Caco-2 (cell line): Measurements from ENCODE around the gene HLA-DQB2. TPM values are rescaled to one million over a fixed set of nuclear protein-coding genes. Genes with fewer than 3 reads are reported as not detected.

Experiments
- BruUV-seq: library from RNA; stranded (reverse); fragments of 400-500 nt; replicated peaks from 2 replicates; lab custom pipeline; 2021; lab: Mats Ljungman, UMichigan
- CTCF ChIA-PET: fragments of 300-600 bp; sonication (Branson Sonifier 250); formaldehyde crosslinking; loops from one replicate; lab custom pipeline; 2022; ENCODE audit warnings: antibody characterized with exemption; lab: Charles Lee
- POLR2A ChIA-PET: fragments of 300-600 bp; sonication (Branson Sonifier 250); formaldehyde crosslinking; loops from one replicate; lab custom pipeline; 2022; ENCODE audit warnings: antibody characterized with exemption; lab: Charles Lee
- DNase-seq, 2 experiments: peaks; one replicate each; pipeline versions ENCODE4 v3.0.0 to v3.0.0-alpha.2; 2020 to 2022
- H3K27me3 ChIP-seq: replicated peaks from 2 replicates; pipeline ENCODE4 v1.6.0; 2011; ENCODE audit warnings: low read length; ENCODE audit not compliant: control insufficient read depth, insufficient read depth
- H3K36me3 ChIP-seq: 2 replicates; pipeline ENCODE4 v1.5.1; 2011; ENCODE audit warnings: low read length; ENCODE audit not compliant: control insufficient read depth, insufficient read depth
- H3K4me1 ChIP-seq: fragments of 250-450 bp; sonication (Bioruptor Pico); 2 replicates; pipeline ENCODE4 v1.5.1; 2020; ENCODE audit warnings: mild to moderate bottlenecking
- H3K4me3 ChIP-seq: 2 replicates; pipeline ENCODE4 v1.5.1; 2011; ENCODE audit warnings: low read depth, mild to moderate bottlenecking, control low read depth, low read length
- H3K9me3 ChIP-seq: fragments of 250-450 bp; sonication (Bioruptor Pico); 2 replicates; pipeline ENCODE4 v1.5.1; 2020; ENCODE audit warnings: mild to moderate bottlenecking, moderate library complexity
- H3K27ac Mint-ChIP-seq: one replicate; pipeline ENCODE4 v1.8.0; 2022; ENCODE audit warnings: mixed read lengths; ENCODE audit not compliant: unreplicated experiment
- H3K27me3 Mint-ChIP-seq: one replicate; pipeline ENCODE4 v1.8.0; 2022; ENCODE audit warnings: mixed read lengths; ENCODE audit not compliant: insufficient read depth, unreplicated experiment
- H3K36me3 Mint-ChIP-seq: one replicate; pipeline ENCODE4 v1.8.0; 2022; ENCODE audit warnings: mild to moderate bottlenecking, mixed read lengths; ENCODE audit not compliant: insufficient read depth, unreplicated experiment
- H3K4me1 Mint-ChIP-seq: one replicate; pipeline ENCODE4 v1.8.0; 2022; ENCODE audit warnings: low read depth, mixed read lengths; ENCODE audit not compliant: unreplicated experiment
- H3K4me3 Mint-ChIP-seq: one replicate; pipeline ENCODE4 v1.8.0; 2022; ENCODE audit warnings: mild to moderate bottlenecking, moderate library complexity, mixed read lengths; ENCODE audit not compliant: unreplicated experiment
- H3K9me3 Mint-ChIP-seq: one replicate; pipeline ENCODE4 v1.8.0; 2022; ENCODE audit warnings: mixed read lengths; ENCODE audit not compliant: unreplicated experiment
- intact Hi-C: fragments of 100-400 bp; cut with micrococcal nuclease; formaldehyde crosslinking; loops from one replicate; pipeline ENCODE4 v1.10.0; 2022; ENCODE audit not compliant: unreplicated experiment
- total RNA-seq: library from RNA; stranded (reverse); gene quantifications from 2 replicates; pipeline ENCODE4 v1.2.3, GENCODE V29; 2022
- TF ChIP-seq, protein P1 (sequence below), 2 experiments: fragments of 200-600 bp in 1 of 2; IDR thresholded peaks; 1 replicate in 1 of 2; 2 replicates in 1 of 2; pipeline versions ENCODE4 v1.5.1 to v1.8.0; 2011 to 2022; ENCODE audit warnings: antibody characterized with exemption in 1 of 2, control low read depth in 1 of 2, inconsistent platforms in 1 of 2, low read depth in 1 of 2, low read length in 1 of 2, mild to moderate bottlenecking in 1 of 2, moderate library complexity in 1 of 2; ENCODE audit not compliant: insufficient read depth in 1 of 2, severe bottlenecking in 1 of 2, unreplicated experiment in 1 of 2

Gene HLA-DQB2
- total RNA-seq, 1 experiment from 2014 or later = not detected

DNA sequence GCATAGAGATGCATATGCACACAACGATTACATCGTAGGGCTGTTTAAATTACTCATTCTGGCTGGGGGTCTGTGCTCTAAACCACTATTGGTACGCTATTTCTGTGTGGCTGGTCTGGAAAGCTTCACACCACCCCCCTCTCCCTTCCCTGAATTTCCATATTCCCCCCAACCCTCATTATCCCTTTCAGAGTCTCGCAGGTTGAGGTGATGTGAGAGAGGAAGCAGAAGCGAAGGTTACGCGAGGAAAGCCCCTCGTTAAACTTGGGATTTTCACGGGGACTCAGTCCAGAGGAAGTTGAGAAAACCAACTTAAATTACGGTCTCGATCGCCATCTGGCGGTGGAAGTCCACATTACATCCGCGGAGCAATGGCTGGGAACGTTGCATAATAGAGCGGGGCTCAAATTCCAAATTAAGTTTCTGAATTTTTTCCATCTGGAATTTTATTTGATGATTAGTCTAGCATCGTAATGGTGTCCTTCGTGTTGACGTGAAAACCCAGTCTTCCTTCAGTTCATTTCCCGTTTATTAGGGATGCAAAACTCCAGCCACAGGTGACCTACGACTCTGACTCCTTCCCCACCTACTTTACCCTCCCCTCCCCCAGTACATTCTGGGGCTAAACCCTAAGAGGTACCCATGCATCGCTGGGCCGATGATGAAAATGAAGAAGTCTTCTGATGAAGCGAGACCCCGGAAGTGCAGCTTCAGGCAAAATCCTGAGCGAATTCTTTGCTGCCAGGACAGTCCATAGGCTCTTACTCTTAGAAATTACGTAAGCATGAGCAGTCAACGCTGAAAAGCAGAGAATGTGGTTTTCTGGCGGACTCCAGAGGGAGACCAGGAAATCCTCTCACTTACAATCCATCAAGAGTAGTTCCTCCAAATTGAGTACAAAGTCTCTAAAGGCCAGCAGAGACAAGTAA lies 33.8 kb upstream of the HLA-DQB2 start:
- CTCF ChIA-PET = no interaction called here
- peaks cover 25% of the 10 kb centered on the region for H3K27me3 Mint-ChIP-seq

DNA sequence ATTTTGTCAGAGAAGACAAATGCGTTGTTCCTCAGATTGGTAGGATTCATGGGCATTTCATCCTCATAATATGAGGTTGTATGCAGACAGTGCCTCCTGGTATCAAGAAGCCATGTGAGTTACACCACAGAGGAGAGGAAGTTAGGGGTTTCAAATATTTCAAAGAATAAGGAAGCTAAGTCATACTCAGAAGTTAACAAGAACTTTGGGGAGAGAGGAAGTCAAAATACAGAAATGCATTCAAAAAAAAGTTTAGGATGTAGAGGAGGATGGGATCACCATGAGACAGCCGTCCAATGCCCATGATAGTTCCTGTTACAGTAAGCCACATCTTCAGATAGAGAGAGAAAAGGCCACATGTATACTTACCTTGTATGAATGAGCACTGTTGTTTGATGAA lies 31.2 kb upstream of the HLA-DQB2 start:
- Histone ChIP-seq H3K4me1 (no peaks in the 10 kb centered on the region), H3K9me3 (no peaks in the 10 kb centered on the region), H3K4me3 (no peak overlapping the region), H3K36me3 (no peaks in the 10 kb centered on the region), H3K27me3 (no peaks in the 10 kb centered on the region)
- TF ChIP-seq, protein P1, sequence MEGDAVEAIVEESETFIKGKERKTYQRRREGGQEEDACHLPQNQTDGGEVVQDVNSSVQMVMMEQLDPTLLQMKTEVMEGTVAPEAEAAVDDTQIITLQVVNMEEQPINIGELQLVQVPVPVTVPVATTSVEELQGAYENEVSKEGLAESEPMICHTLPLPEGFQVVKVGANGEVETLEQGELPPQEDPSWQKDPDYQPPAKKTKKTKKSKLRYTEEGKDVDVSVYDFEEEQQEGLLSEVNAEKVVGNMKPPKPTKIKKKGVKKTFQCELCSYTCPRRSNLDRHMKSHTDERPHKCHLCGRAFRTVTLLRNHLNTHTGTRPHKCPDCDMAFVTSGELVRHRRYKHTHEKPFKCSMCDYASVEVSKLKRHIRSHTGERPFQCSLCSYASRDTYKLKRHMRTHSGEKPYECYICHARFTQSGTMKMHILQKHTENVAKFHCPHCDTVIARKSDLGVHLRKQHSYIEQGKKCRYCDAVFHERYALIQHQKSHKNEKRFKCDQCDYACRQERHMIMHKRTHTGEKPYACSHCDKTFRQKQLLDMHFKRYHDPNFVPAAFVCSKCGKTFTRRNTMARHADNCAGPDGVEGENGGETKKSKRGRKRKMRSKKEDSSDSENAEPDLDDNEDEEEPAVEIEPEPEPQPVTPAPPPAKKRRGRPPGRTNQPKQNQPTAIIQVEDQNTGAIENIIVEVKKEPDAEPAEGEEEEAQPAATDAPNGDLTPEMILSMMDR (IDR thresholded peaks at IDR 0.05; ENCODE audit: insufficient read depth in 1 of 2, low read depth in 1 of 2, low read length in 1 of 2, severe bottlenecking in 1 of 2, unreplicated experiment in 1 of 2) = no peak
- H3K27me3 Mint-ChIP-seq = peaks cover 22% of the 10 kb centered on the region
- no peaks in the 10 kb centered on the region for H3K36me3 Mint-ChIP-seq
- intact Hi-C loops = loop anchor here (10.0 kb wide), 1 partner anchor 550 kb away; no protein-coding TSS in a partner anchor
- no TSS peak for BruUV-seq
- no peak overlapping the region for H3K4me3 Mint-ChIP-seq
- no peak overlapping the region for H3K27ac Mint-ChIP-seq
- no peak for DNase-seq
- H3K9me3 Mint-ChIP-seq = no peaks in the 10 kb centered on the region
- CTCF ChIA-PET = interaction anchor here (0.7 kb wide), 1 partner anchor 139 kb away, joined by 3 read pairs; no protein-coding TSS in a partner anchor
- no peaks in the 10 kb centered on the region for H3K4me1 Mint-ChIP-seq
- POLR2A ChIA-PET = no interaction called here

More for the DNA sequence above, 33.8 kb upstream of the HLA-DQB2 start:
- H3K27me3 ChIP-seq = no peaks in the 10 kb centered on the region
- 0 out of 2 replicates have a peak, but pooled peaks cover under 1% of the 10 kb centered on the region for H3K9me3 ChIP-seq
- H3K4me3 ChIP-seq = no peak overlapping the region
- Mint-ChIP-seq H3K36me3 (no peaks in the 10 kb centered on the region), H3K4me3 (peak overlapping the region; percentile 56), H3K27ac (no peak overlapping the region), H3K9me3 (no peaks in the 10 kb centered on the region), H3K4me1 (no peaks in the 10 kb centered on the region)
- no TSS peak for BruUV-seq
- H3K4me1 ChIP-seq = no peaks in the 10 kb centered on the region
- no peaks in the 10 kb centered on the region for H3K36me3 ChIP-seq
- peak; percentile 63 to 73 for DNase-seq
- intact Hi-C loops = loop anchor here (1.0 to 10.0 kb wide), 3 partner anchors 71 to 552 kb away; no protein-coding TSS in a partner anchor
- POLR2A ChIA-PET = no interaction called here
- TF ChIP-seq, protein P1 (IDR thresholded peaks at IDR 0.05; ENCODE audit: insufficient read depth in 1 of 2, low read depth in 1 of 2, low read length in 1 of 2, severe bottlenecking in 1 of 2, unreplicated experiment in 1 of 2) = peak; percentile 72 to 90

DNA sequence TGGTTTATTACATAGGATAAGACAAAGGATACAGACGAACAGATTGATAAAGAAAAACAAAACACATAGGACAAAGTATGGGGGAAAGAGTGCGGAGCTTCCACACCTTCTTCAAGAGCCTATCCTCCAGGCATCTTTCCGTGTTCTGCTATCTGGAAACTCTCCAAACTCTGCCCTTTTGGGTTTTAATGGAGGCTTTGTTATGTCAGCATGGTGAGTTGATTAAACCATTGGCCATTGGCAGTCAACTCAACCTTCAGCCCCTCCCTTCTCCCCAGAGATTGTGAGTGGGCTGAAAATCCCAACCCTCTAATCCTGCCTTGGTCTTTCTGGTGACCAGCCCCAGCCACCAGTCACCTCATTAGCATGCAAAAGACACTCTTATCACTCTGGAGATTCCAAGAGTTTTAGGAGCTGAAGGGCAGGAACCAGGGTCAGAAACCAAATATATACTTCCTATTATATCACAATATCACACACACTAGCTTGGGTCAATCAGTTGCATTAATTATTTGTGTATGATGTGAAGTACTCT lies 29.6 kb upstream of the HLA-DQB2 start:
- DNase-seq = no peak
- TF ChIP-seq, protein P1 (IDR thresholded peaks at IDR 0.05; ENCODE audit: insufficient read depth in 1 of 2, low read depth in 1 of 2, low read length in 1 of 2, severe bottlenecking in 1 of 2, unreplicated experiment in 1 of 2) = no peak
- Histone ChIP-seq H3K4me1 (no peaks in the 10 kb centered on the region), H3K4me3 (no peak overlapping the region), H3K36me3 (no peaks in the 10 kb centered on the region), H3K27me3 (no peaks in the 10 kb centered on the region), H3K9me3 (no peaks in the 10 kb centered on the region)
- H3K9me3 Mint-ChIP-seq = no peaks in the 10 kb centered on the region
- H3K27me3 Mint-ChIP-seq = peaks cover 13% of the 10 kb centered on the region
- H3K36me3 Mint-ChIP-seq = no peaks in the 10 kb centered on the region
- CTCF ChIA-PET = no interaction called here
- H3K27ac Mint-ChIP-seq = no peak overlapping the region
- BruUV-seq = no TSS peak
- H3K4me3 Mint-ChIP-seq = no peak overlapping the region
- intact Hi-C loops = loop anchor here (10.0 kb wide), 1 partner anchor 548 kb away; no protein-coding TSS in a partner anchor
- POLR2A ChIA-PET = no interaction called here
- no peaks in the 10 kb centered on the region for H3K4me1 Mint-ChIP-seq
